Astrocyte of the hippocampus (primary cell): Measurements from ENCODE around the gene THAP4.

ENCODE experiments used
- DNase-seq: peaks from one replicate; pipeline ENCODE4 v3.0.0; 2011; ENCODE audit warnings: low read depth, low spot score

Gene THAP4

DNA sequence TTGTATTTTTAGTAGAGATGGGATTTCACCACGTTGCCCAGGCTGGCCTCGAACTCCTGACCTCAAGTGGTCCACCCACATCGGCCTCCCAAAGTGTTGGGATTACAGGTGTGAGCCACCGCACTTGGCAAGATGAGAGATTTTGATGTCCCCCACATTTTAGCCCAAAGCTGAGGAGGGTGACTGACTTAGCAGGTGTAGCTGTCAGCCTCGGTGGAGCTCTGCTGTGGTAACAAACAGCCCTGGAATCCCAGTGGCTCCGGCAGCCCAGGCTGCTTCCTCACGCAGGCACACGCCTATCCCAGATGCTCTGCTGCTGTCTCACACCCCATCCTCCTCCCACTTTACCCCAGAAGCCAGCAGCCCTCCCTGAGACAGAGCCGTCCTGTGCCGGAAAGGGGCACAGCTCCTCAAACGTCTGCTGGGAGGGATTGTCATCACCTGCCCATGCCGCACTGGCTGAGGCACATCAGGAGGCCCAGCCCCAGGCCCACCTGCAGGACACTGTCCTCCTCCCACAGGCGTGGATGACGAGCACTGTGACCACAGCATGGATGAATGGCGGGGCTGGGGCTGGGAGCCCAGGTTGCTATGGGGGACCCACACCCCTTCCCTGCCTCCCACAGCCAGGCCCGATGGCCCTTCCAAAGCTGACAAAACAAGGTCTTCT is 89.0 kb downstream of the THAP4 start:
- no peak for DNase-seq

GRCh38 chr2:241546771-241547498 is 90.0 kb downstream of the THAP4 start:
- peak; percentile 96 for DNase-seq

DNA sequence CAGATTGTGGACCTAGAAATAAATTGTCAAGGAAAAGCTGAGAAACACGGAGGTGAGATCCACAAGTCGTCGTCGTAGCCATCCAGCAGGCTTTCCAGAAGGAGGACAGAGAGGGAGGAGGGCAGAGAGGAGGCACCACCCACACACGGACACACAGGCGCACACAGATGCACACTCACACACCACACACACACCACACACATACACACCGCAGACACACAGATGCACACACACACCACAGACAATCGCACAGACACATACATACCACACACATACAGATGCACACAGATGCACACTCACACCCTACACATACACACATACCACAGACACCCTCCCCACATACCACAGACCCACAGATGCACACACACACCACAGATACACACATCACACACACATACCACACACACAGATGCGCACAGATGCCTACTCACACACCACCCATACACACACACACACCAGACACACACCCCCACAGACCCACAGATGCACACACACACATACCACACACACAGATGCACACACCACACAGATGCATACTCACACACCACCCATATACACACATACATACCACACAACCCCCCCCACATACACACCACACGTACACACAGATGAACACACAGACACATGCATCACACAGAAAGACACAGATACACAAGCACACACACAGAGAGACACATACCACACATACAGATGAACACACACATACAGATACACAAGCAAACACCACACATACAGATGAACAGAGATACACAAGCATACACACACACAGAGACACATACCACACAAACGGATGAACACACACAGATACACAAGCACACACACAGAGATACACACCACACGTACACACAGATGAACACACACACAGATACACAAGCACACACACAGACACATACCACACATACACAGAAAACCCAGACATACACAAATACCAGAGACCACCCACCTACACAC is 91.2 kb downstream of the THAP4 start:
- no peak for DNase-seq

DNA sequence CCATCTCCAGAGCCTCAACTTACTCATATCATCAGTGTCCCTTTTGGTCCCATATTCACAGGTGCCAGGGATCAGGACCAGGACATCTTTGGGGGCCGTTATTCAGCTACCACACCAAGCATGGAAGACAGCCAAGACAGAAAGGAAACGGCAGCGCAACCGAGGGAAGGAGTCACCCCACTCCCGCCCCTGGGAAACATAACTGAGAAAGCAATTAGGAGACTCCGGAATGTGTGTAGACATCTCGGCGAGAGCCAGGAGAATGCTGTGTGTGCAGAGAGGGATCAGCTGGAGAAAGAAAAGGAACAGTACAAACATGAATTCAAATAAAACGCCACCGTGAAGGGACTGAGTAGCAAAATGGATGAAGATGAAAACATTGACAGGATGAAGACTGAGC is 91.9 kb downstream of the THAP4 start:
- peak; percentile 85 for DNase-seq

- no peak for DNase-seq
These were observed 94.7 kb downstream of the THAP4 start for GRCh38 chr2:241542278-241542605.

DNA sequence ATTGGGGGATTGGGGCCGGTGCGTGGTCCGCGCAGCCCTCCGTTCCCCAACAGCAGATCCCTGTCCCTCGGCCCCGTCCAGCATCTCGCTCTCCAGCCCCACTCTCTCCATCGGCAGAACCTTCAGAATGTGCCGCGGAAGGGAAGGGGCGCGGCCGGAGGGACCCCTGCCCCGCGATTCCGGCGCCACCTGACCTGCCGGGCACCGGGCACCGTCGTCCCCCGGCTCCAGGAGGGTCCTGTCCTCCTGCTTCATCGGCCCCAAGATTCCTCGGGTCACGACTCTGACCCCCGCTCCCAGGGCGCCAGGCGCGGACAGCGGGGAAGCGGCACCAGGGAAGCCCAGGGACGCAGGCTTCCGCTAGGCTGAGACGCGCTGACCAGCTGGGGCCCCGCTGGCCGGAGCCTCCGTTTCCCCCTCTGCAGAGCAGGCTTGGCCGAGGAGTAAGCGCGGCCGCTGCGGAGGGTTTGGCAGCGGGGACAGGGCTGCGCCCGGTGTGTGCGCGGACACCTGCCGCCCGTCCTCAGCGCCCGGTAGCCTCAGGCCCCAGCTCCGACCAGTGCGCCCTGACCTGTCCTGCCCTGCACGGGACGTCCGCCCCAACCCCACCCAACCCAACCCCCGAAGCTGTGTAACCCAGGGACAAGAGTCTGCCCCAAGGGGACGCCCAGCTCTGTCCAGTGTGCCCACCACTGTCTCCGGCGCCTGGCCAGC is 95.2 kb downstream of the THAP4 start:
- DNase-seq, result no peak

- peak; percentile 71 for DNase-seq
These were observed 96.0 kb downstream of the THAP4 start for GRCh38 chr2:241540771-241541561.

DNA sequence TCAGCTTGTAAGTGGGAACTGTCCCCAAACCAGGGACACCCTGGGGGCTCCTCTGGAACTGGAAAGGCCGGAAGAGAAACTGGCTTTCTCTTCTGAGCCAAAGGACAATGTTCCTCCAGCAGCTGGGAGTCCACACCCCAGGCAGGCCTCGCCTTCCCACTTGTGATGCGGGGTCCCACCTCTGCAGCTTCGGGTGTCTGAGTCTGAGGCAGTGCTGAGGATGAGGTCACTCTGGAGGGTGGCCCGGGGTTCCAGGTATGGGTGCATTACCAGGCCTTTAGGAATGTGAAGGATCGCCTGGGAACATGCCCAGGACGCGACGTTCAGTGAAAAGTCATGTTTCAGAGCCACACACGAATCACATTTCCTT is 96.6 kb downstream of the THAP4 start:
- peak; percentile 64 for DNase-seq

- DNase-seq, result no peak
These were observed 97.2 kb downstream of the THAP4 start for GRCh38 chr2:241539616-241540374.

DNA sequence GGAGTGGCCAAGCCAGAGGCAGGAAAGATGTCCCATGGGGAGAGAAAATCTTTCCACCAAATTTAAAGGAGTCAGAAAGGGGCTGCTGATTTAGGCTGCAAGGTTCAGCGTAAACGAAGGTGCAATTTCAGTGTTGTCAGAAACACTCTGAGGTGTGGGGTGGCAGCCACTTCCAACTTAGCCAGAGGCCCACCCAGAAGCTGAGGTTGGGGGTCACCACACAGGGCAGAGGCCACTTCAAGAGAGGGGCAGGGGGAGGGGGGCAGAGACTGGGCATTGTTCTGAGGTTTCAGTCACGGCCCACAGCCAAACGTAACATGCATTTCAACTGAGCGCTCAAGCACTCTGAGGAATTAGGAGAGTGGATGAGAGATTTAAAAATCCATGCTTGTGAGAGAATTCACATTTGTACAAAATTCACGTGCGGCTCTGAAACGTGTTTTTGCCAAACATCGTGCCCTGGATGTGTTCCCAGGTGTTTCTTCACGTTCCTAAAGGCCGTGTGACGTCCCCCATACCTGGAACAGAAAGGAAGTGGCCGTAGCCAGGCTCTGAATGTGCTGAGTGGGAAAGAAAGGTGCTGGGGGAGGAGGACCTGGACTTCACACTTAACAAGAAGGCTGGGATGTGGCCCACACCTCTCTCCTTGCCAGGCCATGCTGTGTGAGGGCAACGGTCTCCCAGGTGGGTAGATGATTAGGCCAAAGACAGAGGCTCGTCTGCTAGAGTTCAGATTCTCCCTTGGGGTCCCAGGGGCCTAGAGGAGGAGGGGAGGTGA is 97.9 kb downstream of the THAP4 start:
- no peak for DNase-seq

DNA sequence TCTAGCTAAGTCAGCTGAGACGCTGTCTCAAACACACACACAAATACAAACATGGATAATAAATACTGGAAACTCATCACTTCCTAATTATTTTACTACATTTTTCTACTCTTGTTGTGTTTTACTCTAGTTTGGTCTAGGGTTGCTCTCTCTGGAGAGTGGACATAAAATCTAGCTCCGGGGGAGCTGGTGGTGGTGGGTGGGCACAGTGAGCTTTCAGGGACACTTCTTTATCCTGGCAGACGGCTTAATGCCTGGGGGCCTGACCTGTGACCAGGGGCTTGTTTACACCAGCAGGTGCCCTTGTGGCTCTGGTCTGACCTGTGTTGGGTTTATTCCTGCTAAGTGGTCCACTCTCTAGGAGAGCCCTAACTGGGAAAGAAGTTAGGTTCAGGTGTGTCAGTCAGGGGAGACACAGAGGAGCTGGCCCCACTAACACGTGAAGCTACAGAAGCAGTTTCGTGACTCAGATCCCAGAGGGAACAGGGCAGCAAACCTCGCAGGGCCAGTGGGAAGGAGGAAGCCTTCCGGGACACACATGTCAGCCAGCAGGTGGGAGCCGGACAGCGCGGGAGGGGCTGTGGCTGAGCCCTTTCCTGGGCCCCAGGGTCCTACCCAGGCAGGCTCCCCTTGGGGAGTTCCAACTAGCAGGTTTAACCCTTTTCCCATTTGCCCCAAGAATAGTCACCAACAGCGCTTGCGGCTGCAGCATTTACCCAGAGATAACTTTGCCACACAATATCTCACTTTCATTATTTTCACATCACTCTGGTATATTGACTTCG is 100.9 kb downstream of the THAP4 start:
- no peak for DNase-seq

GRCh38 chr2:241534701-241535375 is 102.1 kb downstream of the THAP4 start:
- DNase-seq, result no peak
